Measurements from ENCODE around the gene BTNL3. TPM values are rescaled to one million over a fixed set of nuclear protein-coding genes. Genes with fewer than 3 reads are reported as not detected.
A peak's percentile ranks its signal among the peaks of the same experiment; 100 is the strongest.

The BTNL3 gene
- total and polyA plus RNA-seq, 9 of the 15 experiments (the other 6 are each of a cell fraction or from before 2014, with no cell fraction given) = 0.03 to 0.44 (median 0.04) TPM; not detected in 4

DNA sequence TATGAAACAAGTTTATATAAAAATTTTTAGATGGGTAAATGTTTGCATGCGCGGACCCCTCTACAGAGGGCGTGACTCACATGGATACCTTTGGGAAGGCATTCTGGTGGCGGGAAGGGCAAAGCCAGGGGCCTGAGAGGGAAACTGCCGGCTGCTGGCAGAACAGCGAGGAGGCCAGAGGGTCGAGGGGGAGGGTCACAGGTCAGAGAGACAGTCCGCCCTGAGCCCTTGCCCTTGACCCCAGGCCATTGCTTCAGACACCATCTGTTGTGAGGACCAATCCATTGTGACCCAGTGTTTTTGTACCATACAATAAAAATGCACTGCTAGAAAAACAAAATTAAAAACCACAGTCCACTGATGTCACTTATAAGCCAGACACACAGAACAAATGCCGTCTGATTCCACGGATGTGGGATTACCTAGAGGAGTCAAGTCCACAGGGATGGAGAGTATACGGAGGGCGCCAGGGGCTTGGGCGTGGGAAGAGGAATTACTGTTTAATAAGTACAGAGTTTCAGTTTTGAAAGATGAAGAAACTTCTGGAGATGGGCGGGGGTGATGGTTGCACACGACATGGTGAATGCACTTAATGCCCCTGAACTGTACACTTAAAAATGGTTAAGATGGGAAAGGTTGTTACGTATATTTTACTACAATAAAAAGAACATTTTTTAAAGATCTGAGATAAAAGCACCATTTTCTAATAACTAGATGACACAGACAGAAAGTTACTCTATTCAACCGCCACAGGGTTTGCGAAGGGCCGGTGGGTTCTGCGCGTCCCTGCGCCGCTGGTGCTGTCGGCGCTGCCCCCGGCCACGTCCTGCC lies 63.4 kb downstream of the BTNL3 start:
- Histone ChIP-seq H3K27ac (ENCODE audit: extremely low read depth, low read depth, low read length) (peak overlapping the region; percentile 85), H3K36me3 (ENCODE audit: control insufficient read depth, insufficient read depth, low read length) (peaks cover 16% of the 10 kb centered on the region), H3K9me1 (ENCODE audit: control insufficient read depth, insufficient read depth, low read length) (no peaks in the 10 kb centered on the region), H3K4me1 (replicated peaks in 1 of 2; ENCODE audit: control insufficient read depth in 2 of 2, insufficient read depth in 2 of 2, low read length in 2 of 2) (peaks cover 43 to 44% of the 10 kb centered on the region in 2 experiments), H3K4me2 (ENCODE audit: insufficient read depth, low read length) (peak overlapping the region; percentile 99), H3K9ac (ENCODE audit: insufficient read depth in 1 of 2, low read depth in 2 of 2, low read length in 2 of 2) (peak overlapping the region; percentile 54 to 92), H4K20me1 (replicated peaks; ENCODE audit: control insufficient read depth, insufficient read depth, low read length) (no peaks in the 10 kb centered on the region), H3K4me3 (peak overlapping the region; percentile 84), H3K27me3 (ENCODE audit: control insufficient read depth in 2 of 2, insufficient read depth in 2 of 2, low read length in 2 of 2) (no peaks in the 10 kb centered on the region), H3K9me3 (replicated peaks; ENCODE audit: control insufficient read depth, insufficient read depth, low read depth, low read length) (no peaks in the 10 kb centered on the region), H2AFZ (ENCODE audit: low read depth, low read length) (peak overlapping the region; percentile 91), H3K79me2 (ENCODE audit: control insufficient read depth, insufficient read depth, low read length) (peaks cover 51% of the 10 kb centered on the region)
- in situ Hi-C loops (cut with MboI) = no loop called here
- TSS peak; percentile 87 for BruUV-seq (replicated peaks)
- no peak for ATAC-seq
- DNase-seq (ENCODE audit: extremely low read depth in 1 of 4, low spot score in 3 of 4) = no peak
- FAIRE-seq = no peak
- intact Hi-C loops (cut with micrococcal nuclease) = loop anchor here (2.0 to 5.0 kb wide), 2 partner anchors 23 to 270 kb away; no protein-coding TSS in a partner anchor
- POLR2A ChIA-PET = interaction anchor here (0.6 to 0.7 kb wide), 4 partner anchors 9 to 694 kb away, joined by 3 to 4 read pairs (median 3); no protein-coding TSS in a partner anchor
- WGBS (ENCODE audit: insufficient coverage, low coverage, missing lambda C conversion rate) = 43% methylated on average over 27 of the region's 27 CpGs
- CTCF ChIA-PET (ENCODE audit: low intra/inter-chr PET ratio) = no interaction called here
- TF ChIP-seq ZNF197 (CRISPR knock-in tag; IDR thresholded peaks at IDR 0.05; ENCODE audit: low read depth) (no peak; the same call in 1 of the 2 replicates), KHSRP (IDR thresholded peaks at IDR 0.05) (no peak), MYC (IDR thresholded peaks at IDR 0.05; ENCODE audit: low read depth, low read length) (no peak), MYC (CRISPR knock-in tag; IDR thresholded peaks at IDR 0.05; ENCODE audit: borderline replicate concordance, low read depth) (peak; percentile 52; the same call in 1 of the 2 replicates), SP1 (CRISPR knock-in tag; IDR thresholded peaks at IDR 0.05) (0 out of 2 replicates have a peak, but pooled peaks have one; percentile 10), IRF2 (CRISPR knock-in tag; IDR thresholded peaks at IDR 0.05) (no peak), TSC22D4 (tag; IDR thresholded peaks at IDR 0.05) (no peak), NR2C1 (IDR thresholded peaks at IDR 0.05) (0 out of 2 replicates have a peak, but pooled peaks have one; percentile 33), NR2C1 (tag; IDR thresholded peaks at IDR 0.05) (no peak), NRF1 (conservative IDR thresholded peaks at IDR 0.05 in 1 of 2, IDR thresholded peaks at IDR 0.05 in 1 of 2) (peak in 1 of 2 experiments; percentile 51; a peak in 2 of 4 replicates), YY1 (IDR thresholded peaks at IDR 0.05; ENCODE audit: borderline replicate concordance in 1 of 3, control insufficient read depth in 1 of 3, extremely low read depth in 1 of 3, insufficient read depth in 3 of 3, insufficient read length in 1 of 3, insufficient replicate concordance in 2 of 3, low read depth in 1 of 3, low read length in 2 of 3) (no peak), KDM1A (IDR thresholded peaks at IDR 0.05) (peak in 1 of 2 experiments; percentile 12; a peak in 1 of 4 replicates)
- TF ChIP-seq, protein P1, sequence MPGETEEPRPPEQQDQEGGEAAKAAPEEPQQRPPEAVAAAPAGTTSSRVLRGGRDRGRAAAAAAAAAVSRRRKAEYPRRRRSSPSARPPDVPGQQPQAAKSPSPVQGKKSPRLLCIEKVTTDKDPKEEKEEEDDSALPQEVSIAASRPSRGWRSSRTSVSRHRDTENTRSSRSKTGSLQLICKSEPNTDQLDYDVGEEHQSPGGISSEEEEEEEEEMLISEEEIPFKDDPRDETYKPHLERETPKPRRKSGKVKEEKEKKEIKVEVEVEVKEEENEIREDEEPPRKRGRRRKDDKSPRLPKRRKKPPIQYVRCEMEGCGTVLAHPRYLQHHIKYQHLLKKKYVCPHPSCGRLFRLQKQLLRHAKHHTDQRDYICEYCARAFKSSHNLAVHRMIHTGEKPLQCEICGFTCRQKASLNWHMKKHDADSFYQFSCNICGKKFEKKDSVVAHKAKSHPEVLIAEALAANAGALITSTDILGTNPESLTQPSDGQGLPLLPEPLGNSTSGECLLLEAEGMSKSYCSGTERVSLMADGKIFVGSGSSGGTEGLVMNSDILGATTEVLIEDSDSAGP (CRISPR knock-in tag; IDR thresholded peaks at IDR 0.05) = 0 out of 2 replicates have a peak, but pooled peaks have one; percentile 45
- TF ChIP-seq, protein P2, sequence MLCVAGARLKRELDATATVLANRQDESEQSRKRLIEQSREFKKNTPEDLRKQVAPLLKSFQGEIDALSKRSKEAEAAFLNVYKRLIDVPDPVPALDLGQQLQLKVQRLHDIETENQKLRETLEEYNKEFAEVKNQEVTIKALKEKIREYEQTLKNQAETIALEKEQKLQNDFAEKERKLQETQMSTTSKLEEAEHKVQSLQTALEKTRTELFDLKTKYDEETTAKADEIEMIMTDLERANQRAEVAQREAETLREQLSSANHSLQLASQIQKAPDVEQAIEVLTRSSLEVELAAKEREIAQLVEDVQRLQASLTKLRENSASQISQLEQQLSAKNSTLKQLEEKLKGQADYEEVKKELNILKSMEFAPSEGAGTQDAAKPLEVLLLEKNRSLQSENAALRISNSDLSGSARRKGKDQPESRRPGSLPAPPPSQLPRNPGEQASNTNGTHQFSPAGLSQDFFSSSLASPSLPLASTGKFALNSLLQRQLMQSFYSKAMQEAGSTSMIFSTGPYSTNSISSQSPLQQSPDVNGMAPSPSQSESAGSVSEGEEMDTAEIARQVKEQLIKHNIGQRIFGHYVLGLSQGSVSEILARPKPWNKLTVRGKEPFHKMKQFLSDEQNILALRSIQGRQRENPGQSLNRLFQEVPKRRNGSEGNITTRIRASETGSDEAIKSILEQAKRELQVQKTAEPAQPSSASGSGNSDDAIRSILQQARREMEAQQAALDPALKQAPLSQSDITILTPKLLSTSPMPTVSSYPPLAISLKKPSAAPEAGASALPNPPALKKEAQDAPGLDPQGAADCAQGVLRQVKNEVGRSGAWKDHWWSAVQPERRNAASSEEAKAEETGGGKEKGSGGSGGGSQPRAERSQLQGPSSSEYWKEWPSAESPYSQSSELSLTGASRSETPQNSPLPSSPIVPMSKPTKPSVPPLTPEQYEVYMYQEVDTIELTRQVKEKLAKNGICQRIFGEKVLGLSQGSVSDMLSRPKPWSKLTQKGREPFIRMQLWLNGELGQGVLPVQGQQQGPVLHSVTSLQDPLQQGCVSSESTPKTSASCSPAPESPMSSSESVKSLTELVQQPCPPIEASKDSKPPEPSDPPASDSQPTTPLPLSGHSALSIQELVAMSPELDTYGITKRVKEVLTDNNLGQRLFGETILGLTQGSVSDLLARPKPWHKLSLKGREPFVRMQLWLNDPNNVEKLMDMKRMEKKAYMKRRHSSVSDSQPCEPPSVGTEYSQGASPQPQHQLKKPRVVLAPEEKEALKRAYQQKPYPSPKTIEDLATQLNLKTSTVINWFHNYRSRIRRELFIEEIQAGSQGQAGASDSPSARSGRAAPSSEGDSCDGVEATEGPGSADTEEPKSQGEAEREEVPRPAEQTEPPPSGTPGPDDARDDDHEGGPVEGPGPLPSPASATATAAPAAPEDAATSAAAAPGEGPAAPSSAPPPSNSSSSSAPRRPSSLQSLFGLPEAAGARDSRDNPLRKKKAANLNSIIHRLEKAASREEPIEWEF (CRISPR knock-in tag; IDR thresholded peaks at IDR 0.05) = no peak
